Ishikawa (cell line): ENCODE data around the gene PALLD.

ENCODE experiments used
- CEBPB ChIP-seq: IDR thresholded peaks from 2 replicates; pipeline ENCODE4 v1.6.1; 2012
- CREB1 ChIP-seq: IDR thresholded peaks from 2 replicates; pipeline ENCODE4 v1.6.1; 2012; ENCODE audit warnings: low read depth
- EGR1 ChIP-seq: IDR thresholded peaks from 2 replicates; pipeline ENCODE4 v1.6.1; 2012
- EP300 ChIP-seq: IDR thresholded peaks from 2 replicates; pipeline ENCODE4 v1.6.1; 2012; ENCODE audit warnings: borderline replicate concordance
- FOXM1 ChIP-seq: IDR thresholded peaks from 2 replicates; pipeline ENCODE4 v1.6.1; 2012; ENCODE audit warnings: low read depth, borderline replicate concordance
- MAX ChIP-seq: IDR thresholded peaks from 2 replicates; pipeline ENCODE4 v1.6.1; 2012
- NFIC ChIP-seq: IDR thresholded peaks from 2 replicates; pipeline ENCODE4 v1.6.1; 2012
- RAD21 ChIP-seq: IDR thresholded peaks from 2 replicates; pipeline ENCODE4 v1.6.1; 2012; ENCODE audit warnings: low read depth
- REST ChIP-seq: IDR thresholded peaks from 2 replicates; pipeline ENCODE4 v1.6.1; 2012; ENCODE audit warnings: low read depth, mild to moderate bottlenecking
- TAF1 ChIP-seq: IDR thresholded peaks from 2 replicates; pipeline ENCODE4 v1.6.1; 2012; ENCODE audit warnings: low read depth, mild to moderate bottlenecking
- TCF12 ChIP-seq: IDR thresholded peaks from 2 replicates; pipeline ENCODE4 v1.6.1; 2012; ENCODE audit warnings: low read depth
- USF1 ChIP-seq: IDR thresholded peaks from 2 replicates; pipeline ENCODE4 v1.6.1; 2012
- YY1 ChIP-seq: IDR thresholded peaks from 2 replicates; pipeline ENCODE4 v1.6.1; 2012; ENCODE audit warnings: low read depth
- ZBTB7A ChIP-seq: IDR thresholded peaks from 2 replicates; pipeline ENCODE4 v1.6.1; 2012; ENCODE audit warnings: low read depth

PALLD gene

GRCh38 chr4:168506014-168506413, 9.2 kb downstream of the PALLD start:
- TF ChIP-seq CREB1 (no peak), CEBPB (peak; percentile 39; the same call in 1 of the 2 replicates)

- no peak for TF ChIP-seq RAD21
These were observed 10.4 kb downstream of the PALLD start for GRCh38 chr4:168507178-168507815.

GRCh38 chr4:168508683-168509082, 11.8 kb downstream of the PALLD start:
- no peak for TF ChIP-seq EP300
- no peak for TF ChIP-seq CREB1
- TF ChIP-seq NFIC, result no peak
- TF ChIP-seq REST, result no peak
- no peak for TF ChIP-seq MAX
- no peak for TF ChIP-seq ZBTB7A
- TF ChIP-seq FOXM1, result no peak
- TF ChIP-seq EGR1, result no peak
- TF ChIP-seq RAD21, result no peak

- TF ChIP-seq USF1 (no peak), TAF1 (no peak), MAX (no peak), EP300 (no peak), REST (no peak), CEBPB (no peak), TCF12 (no peak), YY1 (no peak), ZBTB7A (no peak), CREB1 (no peak)
These were observed 12.9 kb downstream of the PALLD start for GRCh38 chr4:168509786-168510185.

GRCh38 chr4:168511780-168512489, 15.1 kb downstream of the PALLD start:
- TF ChIP-seq FOXM1 (no peak), USF1 (no peak), EP300 (no peak), CREB1 (no peak), RAD21 (peak; percentile 44; the same call in 1 of the 2 replicates)

- TF ChIP-seq YY1 (no peak), USF1 (no peak), RAD21 (peak; percentile 63)
These were observed 17.5 kb downstream of the PALLD start for GRCh38 chr4:168514249-168514852.
